Thoracic aorta (tissue), 2 donors: Measurements from ENCODE around the gene GPC6. TPM values are rescaled to one million over a fixed set of nuclear protein-coding genes. Genes with fewer than 3 reads are reported as not detected.

Source experiments
- ATAC-seq: fragments of 150-250 bp; one replicate; pipeline ENCODE4 v1.8.0; 2017; ENCODE audit warnings: low read depth; ENCODE audit not compliant: insufficient number of reproducible peaks, low FRiP score
- DNase-seq: peaks from one replicate; pipeline ENCODE4 v3.0.0-alpha.2; 2020; ENCODE audit warnings: low spot score
- H3K27ac ChIP-seq, 2 donors: fragments of 200-600 bp; sonication (generic); 1 replicate in 1 of 2; 2 replicates in 1 of 2; pipeline ENCODE4 v1.5.1; 2016; ENCODE audit warnings: mild to moderate bottlenecking in 2 of 2, moderate library complexity in 2 of 2
- H3K27me3 ChIP-seq: fragments of 200-600 bp; sonication (generic); replicated peaks from 2 replicates; pipeline ENCODE4 v1.6.0; 2016; ENCODE audit warnings: mild to moderate bottlenecking; ENCODE audit not compliant: insufficient read depth
- H3K36me3 ChIP-seq: fragments of 200-600 bp; sonication (generic); one replicate; pipeline ENCODE4 v1.5.1; 2016
- H3K4me1 ChIP-seq, 2 donors: fragments of 200-600 bp; sonication (generic); 1 replicate in 1 of 2; 2 replicates in 1 of 2; pipeline versions ENCODE4 v1.5.1 to v1.6.0; 2016; ENCODE audit warnings: low read depth in 2 of 2, mild to moderate bottlenecking in 1 of 2; ENCODE audit not compliant: control insufficient read depth in 1 of 2
- H3K4me3 ChIP-seq: fragments of 200-600 bp; sonication (generic); 2 replicates; pipeline ENCODE4 v1.5.1; 2016; ENCODE audit warnings: mild to moderate bottlenecking
- H3K9me3 ChIP-seq: fragments of 200-600 bp; sonication (generic); 2 replicates; pipeline ENCODE4 v1.5.1; 2016
- total RNA-seq, 2 donors: library from RNA; depleted of rRNA; stranded (reverse); fragments of >200 nt; gene quantifications; one replicate each; pipeline versions ENCODE4 v1.1.0 to v1.2.3, GENCODE V29; 2016
- TF ChIP-seq, protein P1 (sequence below): fragments of 200-600 bp; sonication (generic); IDR thresholded peaks from one replicate; pipeline ENCODE4 v1.5.1; 2019; ENCODE audit warnings: antibody characterized with exemption

GPC6 gene
- total RNA-seq, 2 donors from 2014 or later, result 34.9 to 56.4 TPM

DNA sequence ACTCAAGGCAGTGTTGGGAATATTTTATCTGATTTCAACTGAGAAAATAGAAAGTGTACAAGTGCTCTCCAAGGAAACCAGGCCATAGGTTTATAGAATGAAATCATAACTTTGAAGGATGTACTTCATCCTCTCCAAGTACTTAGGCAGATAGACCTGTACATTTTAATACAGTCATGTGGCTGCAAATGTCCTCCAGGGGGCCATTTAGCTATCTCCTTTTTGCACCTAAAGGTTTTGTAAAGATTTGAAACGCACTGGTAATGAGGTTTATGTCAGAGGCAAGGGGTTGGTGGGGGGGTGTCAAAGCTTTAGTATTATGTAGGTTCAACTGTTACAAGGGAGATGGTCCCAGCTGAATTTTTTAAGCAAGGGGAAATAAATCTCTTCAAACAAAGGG, 888.4 kb downstream of the GPC6 start:
- Histone ChIP-seq H3K9me3 (no peaks in the 10 kb centered on the region), H3K36me3 (no peaks in the 10 kb centered on the region), H3K4me3 (no peak overlapping the region), H3K27ac (no peak overlapping the region), H3K4me1 (peaks cover 0 to 11% of the 10 kb centered on the region in 2 donors), H3K27me3 (no peaks in the 10 kb centered on the region)
- no peak for ATAC-seq
- TF ChIP-seq, protein P1, sequence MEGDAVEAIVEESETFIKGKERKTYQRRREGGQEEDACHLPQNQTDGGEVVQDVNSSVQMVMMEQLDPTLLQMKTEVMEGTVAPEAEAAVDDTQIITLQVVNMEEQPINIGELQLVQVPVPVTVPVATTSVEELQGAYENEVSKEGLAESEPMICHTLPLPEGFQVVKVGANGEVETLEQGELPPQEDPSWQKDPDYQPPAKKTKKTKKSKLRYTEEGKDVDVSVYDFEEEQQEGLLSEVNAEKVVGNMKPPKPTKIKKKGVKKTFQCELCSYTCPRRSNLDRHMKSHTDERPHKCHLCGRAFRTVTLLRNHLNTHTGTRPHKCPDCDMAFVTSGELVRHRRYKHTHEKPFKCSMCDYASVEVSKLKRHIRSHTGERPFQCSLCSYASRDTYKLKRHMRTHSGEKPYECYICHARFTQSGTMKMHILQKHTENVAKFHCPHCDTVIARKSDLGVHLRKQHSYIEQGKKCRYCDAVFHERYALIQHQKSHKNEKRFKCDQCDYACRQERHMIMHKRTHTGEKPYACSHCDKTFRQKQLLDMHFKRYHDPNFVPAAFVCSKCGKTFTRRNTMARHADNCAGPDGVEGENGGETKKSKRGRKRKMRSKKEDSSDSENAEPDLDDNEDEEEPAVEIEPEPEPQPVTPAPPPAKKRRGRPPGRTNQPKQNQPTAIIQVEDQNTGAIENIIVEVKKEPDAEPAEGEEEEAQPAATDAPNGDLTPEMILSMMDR, result no peak
- DNase-seq, result no peak

DNA sequence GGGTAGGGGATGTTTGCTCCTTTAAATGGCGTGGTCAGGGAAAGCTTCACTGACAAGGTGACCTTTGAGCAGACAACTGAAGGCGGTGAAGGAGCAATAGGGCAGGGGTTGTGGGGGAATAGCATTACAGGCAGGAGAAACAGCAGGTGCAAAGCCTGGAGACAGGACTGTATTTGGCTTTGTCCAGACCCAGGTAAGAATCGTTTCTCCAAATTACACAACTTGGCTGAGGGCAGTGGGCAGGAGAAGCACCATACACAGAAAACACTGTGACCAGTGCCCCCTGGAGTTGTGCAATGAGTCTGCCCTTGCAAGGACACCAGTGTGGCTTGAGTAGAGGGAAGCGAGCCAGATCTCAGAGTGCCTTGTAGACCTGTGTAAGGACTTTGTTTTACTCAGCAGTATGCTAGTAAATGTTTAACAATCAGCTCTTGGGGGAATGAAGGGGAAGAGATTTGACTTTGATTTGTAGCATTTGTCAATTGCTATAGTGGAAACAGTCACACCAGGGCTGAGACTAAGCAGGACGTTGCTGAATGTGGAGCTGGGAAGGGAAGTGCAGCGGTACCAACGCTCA, 892.8 kb downstream of the GPC6 start:
- Histone ChIP-seq H3K27ac (no peak overlapping the region), H3K27me3 (no peaks in the 10 kb centered on the region), H3K4me3 (no peak overlapping the region), H3K36me3 (no peaks in the 10 kb centered on the region), H3K9me3 (no peaks in the 10 kb centered on the region), H3K4me1 (no peaks in the 10 kb centered on the region)
- ATAC-seq, result no peak
- TF ChIP-seq, protein P1, result no peak
- DNase-seq, result no peak

DNA sequence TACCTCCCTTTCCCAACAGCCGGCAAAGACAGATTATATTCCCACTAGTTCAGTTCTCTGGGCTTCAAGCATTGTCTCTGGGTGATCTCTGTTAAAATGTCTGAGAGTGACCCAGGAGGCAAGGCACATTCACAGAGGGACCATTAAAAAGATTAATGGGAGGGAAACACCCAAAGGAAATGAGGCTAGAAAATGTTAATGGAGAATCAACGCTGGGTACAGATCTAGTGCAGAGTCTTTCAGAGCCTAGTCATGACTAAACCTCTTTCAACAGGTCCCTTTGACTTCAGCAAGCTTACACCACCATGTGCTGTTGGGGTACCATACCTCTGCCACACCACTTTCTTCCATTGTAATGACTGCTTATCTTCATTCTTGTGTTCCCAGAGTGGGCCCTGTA, 894.3 kb downstream of the GPC6 start:
- Histone ChIP-seq H3K9me3 (no peaks in the 10 kb centered on the region), H3K27ac (no peak overlapping the region), H3K36me3 (no peaks in the 10 kb centered on the region), H3K4me3 (no peak overlapping the region), H3K27me3 (no peaks in the 10 kb centered on the region), H3K4me1 (no peaks in the 10 kb centered on the region)
- DNase-seq, result no peak
- ATAC-seq, result no peak
- TF ChIP-seq, protein P1, result no peak

- Histone ChIP-seq H3K9me3 (no peaks in the 10 kb centered on the region), H3K36me3 (no peaks in the 10 kb centered on the region), H3K4me1 (no peaks in the 10 kb centered on the region), H3K27me3 (no peaks in the 10 kb centered on the region), H3K27ac (no peak overlapping the region), H3K4me3 (no peak overlapping the region)
- TF ChIP-seq, protein P1, result no peak
- DNase-seq, result no peak
- ATAC-seq, result no peak
These were observed 895.1 kb downstream of the GPC6 start for GRCh38 chr13:94121686-94122085.

DNA sequence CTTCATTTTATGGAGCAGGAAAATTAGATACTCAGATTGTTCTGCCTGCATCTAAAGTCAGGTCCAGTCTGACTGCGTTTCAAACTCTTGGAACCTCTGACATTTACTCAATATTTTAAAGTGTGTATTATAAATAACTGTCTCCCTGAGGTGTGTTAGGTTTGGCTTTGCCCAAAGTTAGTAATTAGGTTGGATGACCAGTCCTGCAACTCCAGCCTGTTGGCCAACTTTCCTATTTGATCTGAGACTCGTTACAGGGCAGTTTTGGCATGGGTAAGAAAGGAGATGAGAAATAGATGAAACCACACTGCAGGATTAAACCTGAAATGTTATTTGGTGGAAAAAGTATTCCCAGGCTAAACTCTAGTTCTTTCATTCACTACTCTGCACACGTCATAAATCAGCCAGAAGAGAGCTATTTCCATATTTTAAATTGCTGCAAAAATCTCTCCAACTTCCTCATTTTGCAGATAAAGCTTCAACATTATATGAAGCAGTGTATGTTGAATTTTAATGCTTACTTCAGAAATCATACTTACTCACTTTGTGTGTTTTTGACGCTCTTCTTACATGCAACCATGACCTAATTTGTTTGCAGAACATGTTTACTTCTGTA, 895.8 kb downstream of the GPC6 start:
- Histone ChIP-seq H3K36me3 (no peaks in the 10 kb centered on the region), H3K27ac (no peak overlapping the region), H3K4me1 (no peaks in the 10 kb centered on the region), H3K9me3 (no peaks in the 10 kb centered on the region), H3K4me3 (no peak overlapping the region), H3K27me3 (no peaks in the 10 kb centered on the region)
- TF ChIP-seq, protein P1, result no peak
- no peak for DNase-seq
- ATAC-seq, result no peak
